Loucy (cell line): ENCODE data around the gene PSMB5.

Source experiments
- H2AFZ ChIP-seq: fragments of 200-600 bp; sonication (generic); 2 replicates; pipeline ENCODE4 v1.6.0; 2016; ENCODE audit warnings: antibody characterized with exemption, mild to moderate bottlenecking, low read length, moderate library complexity
- H3F3A ChIP-seq: fragments of 200-600 bp; 2 replicates; pipeline ENCODE4 v1.6.0; 2016; ENCODE audit warnings: antibody characterized with exemption, low read depth, mild to moderate bottlenecking
- H3K27me3 ChIP-seq: fragments of 200-600 bp; sonication (generic); 2 replicates; pipeline ENCODE4 v1.6.1; 2014; ENCODE audit warnings: low read length, mild to moderate bottlenecking; ENCODE audit not compliant: insufficient read depth, poor library complexity, severe bottlenecking
- H3K36me3 ChIP-seq: fragments of 200-600 bp; sonication (generic); 2 replicates; pipeline ENCODE4 v1.6.1; 2016; ENCODE audit warnings: low read length; ENCODE audit not compliant: insufficient read depth
- H3K4me1 ChIP-seq: fragments of 200-600 bp; sonication (generic); 2 replicates; pipeline ENCODE4 v1.5.1; 2014; ENCODE audit warnings: low read length, mild to moderate bottlenecking; ENCODE audit not compliant: insufficient read depth, poor library complexity, severe bottlenecking
- H3K4me2 ChIP-seq: fragments of 200-600 bp; sonication (generic); 2 replicates; pipeline ENCODE4 v1.6.0; 2014; ENCODE audit warnings: antibody characterized with exemption, low read length, low read depth, mild to moderate bottlenecking; ENCODE audit not compliant: poor library complexity, severe bottlenecking
- H3K4me3 ChIP-seq: fragments of 200-600 bp; sonication (generic); 2 replicates; pipeline ENCODE4 v1.5.1; 2014; ENCODE audit warnings: low read length, mild to moderate bottlenecking, mixed read lengths; ENCODE audit not compliant: poor library complexity, severe bottlenecking
- H3K79me2 ChIP-seq: fragments of 200-600 bp; sonication (generic); 2 replicates; pipeline ENCODE4 v1.6.1; 2014; ENCODE audit warnings: low read length; ENCODE audit not compliant: insufficient read depth
- H3K9ac ChIP-seq: fragments of 200-600 bp; sonication (generic); 2 replicates; pipeline ENCODE4 v1.6.0; 2014; ENCODE audit warnings: mild to moderate bottlenecking, low read depth, low read length, moderate library complexity; ENCODE audit not compliant: poor library complexity, severe bottlenecking
- H3K9me2 ChIP-seq: fragments of 200-600 bp; sonication (generic); replicated peaks from 2 replicates; pipeline ENCODE4 v1.6.1; 2016; ENCODE audit warnings: low read depth, low read length, mixed read lengths
- H3K9me3 ChIP-seq: fragments of 200-600 bp; sonication (generic); 2 replicates; pipeline ENCODE4 v1.6.1; 2014; ENCODE audit warnings: mild to moderate bottlenecking, antibody characterized with exemption, low read length, low read depth; ENCODE audit not compliant: insufficient read depth
- H4K20me1 ChIP-seq: fragments of 200-600 bp; sonication (generic); 2 replicates; pipeline ENCODE4 v1.6.0; 2014; ENCODE audit warnings: antibody characterized with exemption, low read length, mild to moderate bottlenecking; ENCODE audit not compliant: insufficient read depth, poor library complexity, severe bottlenecking
- CTCF ChIP-seq: fragments of 200-600 bp; sonication (generic); conservative IDR thresholded peaks from 2 replicates; pipeline ENCODE4 v1.5.1; 2014; ENCODE audit warnings: mild to moderate bottlenecking, antibody characterized with exemption, low read length
- EZH2phosphoT487 ChIP-seq: fragments of 200-600 bp; IDR thresholded peaks from 2 replicates; pipeline ENCODE4 v1.6.1; 2018; ENCODE audit warnings: antibody characterized with exemption, mild to moderate bottlenecking, moderate library complexity, borderline replicate concordance

PSMB5 gene

GRCh38 chr14:23070262-23071129, 35.8 kb upstream of the PSMB5 start:
- Histone ChIP-seq H4K20me1 (peaks cover 41% of the 10 kb centered on the region), H3K4me1 (peaks cover 19% of the 10 kb centered on the region), H3K9ac (peak overlapping the region; percentile 96), H3F3A (no peaks in the 10 kb centered on the region), H2AFZ (no peak overlapping the region), H3K9me2 (no peaks in the 10 kb centered on the region), H3K36me3 (peaks cover 58% of the 10 kb centered on the region; the same call in 1 of the 2 replicates), H3K79me2 (peaks cover 57% of the 10 kb centered on the region), H3K4me2 (peak overlapping the region; percentile 96), H3K9me3 (no peaks in the 10 kb centered on the region), H3K4me3 (peak overlapping the region; percentile 95), H3K27me3 (no peaks in the 10 kb centered on the region)
- TF ChIP-seq EZH2phosphoT487 (no peak), CTCF (no peak)

- Histone ChIP-seq H4K20me1 (peaks cover 44% of the 10 kb centered on the region), H3K4me3 (peak overlapping the region; percentile 7), H3K9ac (peak overlapping the region; percentile 6), H3K27me3 (no peaks in the 10 kb centered on the region), H2AFZ (no peak overlapping the region), H3F3A (no peaks in the 10 kb centered on the region), H3K4me1 (peaks cover 19% of the 10 kb centered on the region), H3K4me2 (peak overlapping the region; percentile 59), H3K9me3 (no peaks in the 10 kb centered on the region), H3K9me2 (no peaks in the 10 kb centered on the region), H3K36me3 (peaks cover 55% of the 10 kb centered on the region; the same call in 1 of the 2 replicates), H3K79me2 (peaks cover 58% of the 10 kb centered on the region)
- no peak for TF ChIP-seq CTCF
- no peak for TF ChIP-seq EZH2phosphoT487
Measured at GRCh38 chr14:23069413-23069806, 34.7 kb upstream of the PSMB5 start.

- no peak overlapping the region for H2AFZ ChIP-seq
- peaks cover 59% of the 10 kb centered on the region; the same call in 1 of the 2 replicates for H3K36me3 ChIP-seq
- peak overlapping the region; percentile 59 for H3K4me2 ChIP-seq
- H3F3A ChIP-seq, result no peaks in the 10 kb centered on the region
- peaks cover 19% of the 10 kb centered on the region for H3K4me1 ChIP-seq
- H3K27me3 ChIP-seq, result no peaks in the 10 kb centered on the region
- peak overlapping the region; percentile 6 for H3K9ac ChIP-seq
- H4K20me1 ChIP-seq, result peaks cover 44% of the 10 kb centered on the region
- peaks cover 58% of the 10 kb centered on the region for H3K79me2 ChIP-seq
- H3K9me2 ChIP-seq, result no peaks in the 10 kb centered on the region
- TF ChIP-seq CTCF (peak; percentile 100), EZH2phosphoT487 (no peak)
- H3K4me3 ChIP-seq, result peak overlapping the region; percentile 51
- no peaks in the 10 kb centered on the region for H3K9me3 ChIP-seq
Measured at GRCh38 chr14:23068789-23069412, 34.2 kb upstream of the PSMB5 start.
